ENCODE data around the gene TRIM41.
"Not testable (repeated sequence)": the region's sequence is repeated elsewhere in the genome, so short reads cannot be mapped to it uniquely, and the experiment has no call there.

Gene TRIM41

DNA sequence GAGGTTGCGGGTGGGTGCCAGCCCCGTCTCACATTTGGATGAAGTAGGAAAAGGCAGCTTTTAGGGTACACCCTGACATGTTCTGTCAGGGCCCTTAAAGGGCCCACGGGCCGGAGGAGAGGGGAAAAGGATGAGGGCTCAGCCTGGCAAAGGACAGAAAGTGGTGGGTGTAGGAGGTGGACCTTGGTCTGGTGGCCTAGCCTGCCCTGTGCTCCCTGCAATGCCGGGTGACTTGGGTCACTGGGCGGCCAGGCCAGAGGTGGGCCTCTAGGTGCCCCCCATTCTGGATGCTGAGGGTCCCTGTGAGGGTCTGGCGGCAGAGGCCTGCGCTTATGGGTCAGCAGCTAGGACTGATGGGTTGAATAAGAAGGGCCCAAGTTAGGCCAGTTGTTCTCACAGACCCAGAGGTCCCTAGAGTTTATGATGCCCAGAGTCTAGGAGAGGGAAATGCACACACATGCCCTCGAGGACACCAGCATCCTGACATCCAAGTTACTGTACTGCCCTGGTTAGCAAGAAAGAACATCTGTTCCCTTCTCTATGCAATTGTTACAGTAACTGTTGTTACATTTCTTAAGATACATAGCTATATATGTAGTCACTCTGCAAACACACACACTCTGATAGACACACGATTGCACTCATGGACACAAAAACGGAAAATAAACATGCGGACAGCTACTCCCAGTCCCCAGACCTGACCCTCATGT, 30.6 kb upstream of the TRIM41 start:
- no peak for DNase-seq (ENCODE audit: low read depth in 3 of 3, low spot score in 1 of 3)

DNA sequence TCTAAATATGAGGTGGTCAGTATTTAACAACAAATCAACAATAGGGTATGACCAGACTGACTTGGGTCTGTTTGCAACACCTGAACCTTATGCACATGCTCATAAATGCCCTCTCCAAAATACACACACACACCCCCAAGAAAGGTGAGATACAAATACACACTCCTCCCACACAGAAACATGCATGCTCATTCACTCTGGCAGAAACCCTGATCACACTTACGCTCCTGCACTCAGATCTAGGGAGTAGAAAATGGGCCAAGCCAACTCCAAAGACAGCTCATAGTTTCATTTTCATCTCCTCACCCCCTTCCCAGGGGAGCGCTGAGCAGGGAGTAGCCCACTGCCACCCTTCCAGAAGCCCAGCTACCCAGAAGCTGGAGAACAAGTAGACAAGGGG, 29.4 kb upstream of the TRIM41 start:
- no peak for DNase-seq (ENCODE audit: low read depth in 3 of 3, low spot score in 1 of 3)

DNA sequence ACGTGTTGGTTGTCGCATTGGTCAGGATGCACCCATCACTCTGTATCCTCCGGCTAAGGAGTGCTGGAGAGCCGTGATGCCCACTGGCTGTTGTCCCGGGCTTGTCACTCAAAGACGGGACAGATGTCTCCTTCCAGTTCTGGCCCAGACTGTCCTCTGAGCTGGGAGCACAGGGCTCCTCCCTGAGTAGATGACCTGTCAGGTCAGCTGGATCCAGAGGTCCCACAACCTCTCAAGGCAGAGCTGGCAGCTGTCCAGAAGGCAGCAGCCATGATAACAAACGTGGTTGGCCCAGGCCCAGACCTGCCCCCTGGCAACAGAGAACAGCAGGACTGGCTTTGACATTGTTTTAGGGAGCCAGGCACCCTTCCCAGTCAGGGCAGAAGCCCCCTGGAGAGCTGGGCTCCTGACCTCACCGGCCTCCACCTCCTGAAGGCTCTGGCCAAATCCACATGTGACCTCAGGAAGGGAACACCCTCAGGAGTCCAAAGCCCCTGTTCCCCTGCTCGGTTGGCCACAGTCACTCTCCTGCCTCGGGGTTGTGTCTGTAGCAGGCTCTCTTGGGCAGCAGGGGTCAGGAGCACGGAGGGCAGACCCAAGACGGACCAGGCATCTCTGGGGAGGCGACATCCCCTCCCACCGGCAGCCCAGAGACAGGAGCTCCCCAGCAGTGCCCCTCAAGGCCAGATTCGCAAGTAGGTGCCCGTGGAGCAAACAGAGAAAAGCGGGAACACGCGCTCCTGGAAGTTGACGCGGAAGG, 28.4 kb upstream of the TRIM41 start:
- no peak for DNase-seq (ENCODE audit: low read depth in 3 of 3, low spot score in 1 of 3)

DNA sequence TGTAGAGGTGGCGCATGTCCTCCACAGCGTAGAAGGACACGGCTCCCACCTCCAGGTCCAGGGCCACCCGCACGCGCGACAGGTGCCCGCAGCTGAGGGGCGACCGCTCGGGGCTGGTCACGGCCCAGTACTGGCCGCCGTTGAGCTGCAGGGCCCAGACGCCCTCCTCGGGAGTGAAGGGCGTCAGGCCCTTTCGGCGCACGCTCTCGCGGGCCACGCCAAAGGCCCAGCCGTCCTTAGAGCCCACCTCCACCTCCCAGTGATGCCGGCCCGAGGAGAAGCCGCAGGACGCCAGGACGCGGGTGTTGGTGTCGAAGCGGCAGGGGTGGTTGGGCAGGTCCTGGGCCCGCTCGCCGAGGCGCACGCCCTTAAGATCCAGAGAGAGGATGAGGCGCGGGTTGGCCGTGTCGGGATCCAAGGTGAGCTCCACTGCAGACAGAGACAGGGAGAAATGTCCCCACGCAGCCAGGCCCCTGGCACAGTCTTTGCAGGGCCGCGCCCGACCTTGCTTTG, 27.8 kb upstream of the TRIM41 start:
- DNase-seq (ENCODE audit: low read depth in 3 of 3, low spot score in 1 of 3): no peak

DNA sequence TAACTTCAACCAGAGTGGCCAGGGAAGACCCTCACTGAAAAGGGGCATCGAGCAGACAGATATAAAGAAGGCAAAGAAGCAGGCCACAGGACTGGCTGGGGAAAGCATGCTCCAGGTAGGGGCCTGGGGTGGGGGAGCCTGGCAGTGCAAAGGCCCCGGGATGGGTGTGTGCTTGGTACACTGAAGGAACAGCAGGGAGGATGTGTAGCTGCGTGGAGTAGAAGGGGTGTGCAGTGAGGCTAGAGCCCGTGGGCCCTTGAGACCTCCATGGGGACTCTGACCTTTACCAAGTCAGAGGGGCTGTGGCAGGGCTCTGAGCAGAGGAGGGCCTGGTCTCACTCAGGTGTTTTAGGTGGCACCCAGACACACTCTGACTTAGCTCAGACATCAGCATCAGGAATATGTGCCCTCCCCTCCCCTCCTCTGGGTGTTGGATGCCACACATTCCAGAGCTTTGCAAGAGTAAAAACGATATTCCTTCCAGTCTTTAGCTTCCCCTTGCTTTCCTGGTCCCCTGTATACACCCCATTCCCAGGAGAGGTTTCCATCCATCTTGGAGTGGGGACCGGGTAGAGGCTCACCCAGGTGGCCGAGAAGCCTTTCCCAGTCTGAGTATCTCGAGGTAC, 25.6 kb upstream of the TRIM41 start:
- DNase-seq (ENCODE audit: low read depth in 3 of 3, low spot score in 1 of 3): no peak

DNA sequence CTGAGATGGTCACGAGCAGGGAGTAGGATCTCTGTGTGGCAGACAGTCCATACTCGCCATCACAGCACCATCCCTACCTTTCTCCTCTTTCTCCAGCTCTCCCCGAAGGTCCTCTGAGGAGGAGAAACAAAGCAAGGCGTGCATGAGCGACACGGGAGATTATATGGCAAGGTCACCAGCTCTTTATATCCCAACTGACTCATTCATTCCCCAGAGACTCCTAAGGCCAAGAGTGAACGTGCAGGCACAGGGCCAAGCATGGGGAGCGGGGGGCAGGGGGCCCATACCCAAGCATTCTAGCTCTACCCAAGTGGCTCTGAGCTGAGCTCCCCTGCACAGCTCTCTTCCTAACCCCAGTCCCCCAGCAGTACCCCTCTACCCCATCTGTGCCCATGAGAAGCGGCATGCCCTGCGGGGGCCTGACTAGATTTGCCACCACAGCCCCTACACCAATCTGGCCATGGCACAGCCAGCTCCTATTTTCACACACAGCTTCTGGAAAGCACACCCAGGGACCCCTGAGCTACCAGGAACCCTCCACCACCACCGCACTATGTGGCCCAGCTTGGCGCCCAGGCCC, 24.9 kb upstream of the TRIM41 start:
- no peak for DNase-seq (ENCODE audit: low read depth in 3 of 3, low spot score in 1 of 3)

- DNase-seq (ENCODE audit: low read depth in 3 of 3, low spot score in 1 of 3): no peak
Observed at GRCh38 chr5:181198905-181199519, 24.1 kb upstream of the TRIM41 start.

- no peak for DNase-seq (ENCODE audit: low read depth in 3 of 3, low spot score in 1 of 3)
Observed at GRCh38 chr5:181199881-181200638, 23.0 kb upstream of the TRIM41 start.

DNA sequence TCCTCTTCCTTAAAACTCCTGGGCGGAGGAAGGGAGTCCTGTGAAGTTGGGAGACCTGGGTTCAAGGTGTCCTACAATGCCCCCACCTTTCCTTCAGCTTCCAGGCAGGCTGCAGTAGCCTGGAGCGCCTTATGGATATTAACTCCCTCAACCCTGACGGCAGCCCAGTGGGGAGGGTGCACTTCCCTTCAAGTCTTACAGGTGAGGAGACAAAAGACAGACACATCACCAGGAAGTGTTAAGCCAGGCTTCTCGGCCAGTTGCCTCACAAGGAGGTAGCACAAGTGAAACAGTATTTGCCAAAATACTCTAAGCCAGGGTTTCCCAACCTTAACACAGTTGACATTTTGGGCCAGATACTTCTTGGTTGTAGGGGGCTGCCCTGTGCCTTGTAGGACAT, 22.3 kb upstream of the TRIM41 start:
- no peak for DNase-seq (ENCODE audit: low read depth in 3 of 3, low spot score in 1 of 3)

DNA sequence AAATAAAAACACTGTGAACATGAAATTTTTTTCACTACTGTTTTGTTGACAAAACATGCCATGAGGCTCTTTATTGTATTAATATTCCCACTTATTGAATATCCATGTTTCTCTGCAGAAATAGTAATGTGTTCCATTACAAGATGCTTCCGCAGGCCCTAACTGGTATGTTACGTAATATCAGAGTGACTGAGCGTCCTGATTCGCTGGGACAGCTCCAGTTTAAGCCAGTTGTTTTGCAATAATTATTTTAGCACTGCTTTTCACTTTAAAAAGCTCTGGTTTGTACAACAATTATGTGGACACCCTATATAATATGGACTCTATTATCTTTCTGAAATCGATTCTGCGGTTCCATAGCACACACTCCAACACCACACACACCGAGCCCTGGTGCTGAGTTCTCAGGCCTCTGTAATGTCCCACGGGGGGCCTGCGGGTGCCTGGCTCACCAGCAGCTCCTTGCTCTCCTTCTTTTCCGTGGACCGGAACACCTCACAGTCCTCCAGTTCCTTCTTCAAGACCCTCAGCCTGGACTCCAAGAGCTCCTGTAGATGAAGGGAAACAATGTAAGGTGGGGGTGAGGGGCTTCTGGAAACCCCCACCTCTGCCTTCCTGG, 19.9 kb upstream of the TRIM41 start:
- DNase-seq (ENCODE audit: low read depth in 3 of 3, low spot score in 1 of 3): no peak

- DNase-seq (ENCODE audit: low read depth in 3 of 3, low spot score in 1 of 3): no peak
Observed at GRCh38 chr5:181203777-181204112, 19.3 kb upstream of the TRIM41 start.

DNA sequence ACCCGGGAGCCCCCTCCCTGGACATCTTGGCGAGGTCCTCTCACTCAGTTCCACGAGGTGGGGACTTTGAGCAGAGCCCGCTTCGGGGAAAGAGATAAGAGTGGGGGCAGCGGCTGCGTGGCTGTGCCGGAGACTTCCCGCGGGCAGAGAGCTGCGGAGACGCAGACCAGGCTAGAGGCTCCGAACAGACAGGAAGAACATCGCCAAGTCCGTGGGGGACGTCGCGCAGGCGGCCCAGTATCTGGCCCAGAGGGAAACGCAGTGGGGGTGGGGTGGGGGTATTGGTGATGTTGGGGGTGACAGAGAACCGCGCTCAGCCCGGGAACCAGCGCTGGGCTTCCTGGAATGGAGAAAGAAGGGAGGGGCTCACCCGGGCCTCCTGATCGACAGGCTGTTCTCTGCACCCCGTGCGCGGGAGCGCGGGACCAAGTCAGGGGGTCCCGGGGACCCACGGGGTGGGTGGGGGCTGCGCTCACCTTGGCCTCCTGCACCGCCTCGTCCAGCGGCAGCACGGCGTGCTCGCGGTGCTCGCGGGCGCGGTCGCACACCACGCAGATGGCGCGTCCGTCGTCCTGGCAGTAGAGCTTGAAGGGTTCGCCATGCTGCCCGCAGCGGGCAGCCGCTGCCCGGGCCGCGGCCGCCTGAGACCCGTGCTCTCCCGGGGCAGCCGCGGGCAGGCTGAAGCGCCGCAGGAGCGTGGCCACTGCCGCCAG, 18.8 kb upstream of the TRIM41 start:
- DNase-seq (ENCODE audit: low read depth in 3 of 3, low spot score in 1 of 3): no peak

GRCh38 chr5:181204826-181205760, 18.0 kb upstream of the TRIM41 start, which contains the start of gene TRIM7:
Gene TRIM7 (minus strand): TSS chr5:181205196. CDS start chr5:181205110, 86 bp downstream.
- no peak for DNase-seq (ENCODE audit: low read depth in 3 of 3, low spot score in 1 of 3)

DNA sequence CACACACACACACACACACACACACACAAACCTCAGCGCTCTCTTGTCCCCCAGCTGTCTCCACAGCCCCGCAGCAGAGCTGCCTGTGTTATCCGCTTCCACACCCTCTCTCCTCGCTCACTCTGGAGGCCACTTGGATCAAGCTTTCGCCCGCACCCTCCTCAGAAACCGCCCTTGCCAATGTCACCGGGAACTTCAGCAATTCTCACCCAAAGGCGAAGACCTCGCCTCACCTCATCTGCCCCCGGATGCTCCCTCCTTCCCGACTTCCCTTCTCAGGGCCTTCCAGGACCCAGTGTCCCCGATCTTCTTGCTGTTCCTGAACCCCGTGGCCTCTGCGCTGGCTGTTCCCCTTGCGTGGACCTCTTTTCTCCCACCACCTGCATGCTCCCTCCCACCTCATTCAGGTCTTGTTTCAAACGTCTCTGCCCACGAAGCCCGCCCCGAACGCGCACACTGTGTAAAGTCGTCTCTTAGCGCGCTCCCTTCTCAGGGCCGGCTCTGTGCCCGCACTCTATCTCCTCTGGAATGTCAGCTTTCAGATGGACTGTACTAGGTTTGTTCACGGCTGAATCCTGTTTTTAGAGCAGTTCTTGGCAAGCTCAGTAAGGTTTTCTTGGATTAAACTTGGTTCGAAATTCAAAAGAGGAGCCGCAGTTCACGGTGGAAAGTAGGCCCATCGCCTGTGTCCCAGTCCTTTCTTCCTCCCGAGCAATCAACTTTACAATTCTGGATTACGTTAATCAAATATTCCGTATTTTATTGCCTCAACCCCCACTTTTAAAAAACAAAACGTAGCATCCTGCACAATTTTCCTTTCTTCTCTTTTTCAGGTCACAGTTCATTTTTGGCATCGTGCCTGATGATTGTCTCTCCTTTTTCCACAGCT, 17.1 kb upstream of the TRIM41 start:
- no peak for DNase-seq (ENCODE audit: low read depth in 3 of 3, low spot score in 1 of 3)

- DNase-seq (ENCODE audit: low read depth in 3 of 3, low spot score in 1 of 3): peak in 2 of 3 donors; percentile 62 to 85
Observed at GRCh38 chr5:181207214-181207959, 15.7 kb upstream of the TRIM41 start.

DNA sequence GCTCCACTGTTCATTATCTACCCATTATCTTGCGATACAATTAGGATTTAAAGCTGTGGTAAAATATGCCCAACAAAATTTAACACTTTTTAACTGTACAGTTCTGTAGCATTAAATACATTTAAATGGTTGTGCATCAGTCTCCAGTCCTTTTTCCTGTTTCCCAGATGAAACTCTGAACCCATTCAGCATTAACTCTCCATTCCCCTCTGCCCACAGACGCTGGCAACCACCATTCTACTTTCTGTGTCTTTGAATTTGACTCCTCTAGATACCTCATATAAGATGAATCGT, 15.2 kb upstream of the TRIM41 start:
- DNase-seq (ENCODE audit: low read depth in 3 of 3, low spot score in 1 of 3): no peak

DNA sequence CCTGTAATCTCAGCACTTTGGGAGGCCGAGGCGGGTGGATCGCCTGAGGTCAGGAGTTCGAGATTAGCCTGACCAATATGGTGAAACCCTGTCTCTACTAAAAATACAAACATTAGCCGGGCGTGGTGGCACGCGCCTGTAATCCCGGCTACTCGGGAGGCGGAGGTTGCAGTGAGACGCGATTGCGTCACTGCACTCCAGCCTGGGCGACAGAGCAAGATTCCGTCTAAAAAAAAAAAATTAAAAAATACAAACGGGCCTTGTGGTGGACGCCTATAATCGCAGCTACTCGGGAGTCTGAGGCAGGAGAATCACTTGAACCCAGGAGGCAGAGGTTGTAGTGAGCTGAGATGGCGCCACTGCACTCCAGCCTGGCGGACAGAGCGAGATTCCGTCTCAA, 14.1 kb upstream of the TRIM41 start:
- DNase-seq (ENCODE audit: low read depth in 3 of 3, low spot score in 1 of 3): not testable (repeated sequence)
